ENCODE measurements around the gene LGALS13. TPM values are rescaled to one million over a fixed set of nuclear protein-coding genes. Genes with fewer than 3 reads are reported as not detected.

Gene LGALS13
- total and polyA plus RNA-seq, 8 donors: not detected

DNA sequence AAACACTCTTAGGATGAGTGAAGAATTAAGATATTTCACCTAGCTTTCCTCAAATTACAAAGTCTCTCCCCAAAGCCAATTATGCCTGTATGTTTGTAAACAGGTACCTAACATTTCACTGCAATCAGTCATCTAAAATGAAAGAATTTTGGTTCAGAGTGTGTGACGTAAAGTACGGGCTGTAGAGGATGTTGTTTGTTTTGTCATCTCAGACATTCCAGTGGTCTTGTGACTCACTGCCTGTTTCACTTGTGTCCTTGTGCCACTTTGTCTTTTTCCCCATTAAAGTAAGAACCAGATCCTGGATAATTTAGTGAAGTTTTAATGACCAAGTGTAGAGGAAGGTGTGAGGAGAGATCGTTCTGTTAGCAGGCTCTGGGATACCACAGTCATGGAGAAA is 33.7 kb upstream of the LGALS13 start:
- H3K27ac ChIP-seq: no peak overlapping the region

DNA sequence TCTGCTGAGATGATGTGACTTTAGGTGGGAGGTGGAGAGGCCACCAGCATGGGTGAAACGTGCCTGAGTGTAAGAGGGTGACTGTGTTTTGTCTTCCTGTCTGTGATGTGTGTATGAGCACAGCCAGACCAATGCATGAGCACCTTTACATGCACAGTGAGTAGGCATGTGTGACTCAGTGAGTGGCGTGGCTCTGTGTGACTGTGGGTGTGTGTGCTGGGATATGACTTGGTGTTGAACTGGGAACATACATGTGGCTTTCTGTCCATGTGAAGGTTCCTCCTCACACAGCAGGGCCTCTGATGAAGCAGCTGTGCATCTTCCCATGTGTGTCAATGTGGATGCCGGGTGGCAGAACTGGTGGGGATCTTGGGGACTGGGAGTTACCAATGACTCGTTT is 19.9 kb upstream of the LGALS13 start:
- H3K4me3 ChIP-seq: no peak overlapping the region
- no peak for DNase-seq
- H3K4me1 ChIP-seq: no peaks in the 10 kb centered on the region
- TF ChIP-seq EP300 (IDR thresholded peaks at IDR 0.05) (no peak), POLR2A (IDR thresholded peaks at IDR 0.05) (no peak), POLR2AphosphoS5 (IDR thresholded peaks at IDR 0.05) (no peak)
- TF ChIP-seq, protein P1, sequence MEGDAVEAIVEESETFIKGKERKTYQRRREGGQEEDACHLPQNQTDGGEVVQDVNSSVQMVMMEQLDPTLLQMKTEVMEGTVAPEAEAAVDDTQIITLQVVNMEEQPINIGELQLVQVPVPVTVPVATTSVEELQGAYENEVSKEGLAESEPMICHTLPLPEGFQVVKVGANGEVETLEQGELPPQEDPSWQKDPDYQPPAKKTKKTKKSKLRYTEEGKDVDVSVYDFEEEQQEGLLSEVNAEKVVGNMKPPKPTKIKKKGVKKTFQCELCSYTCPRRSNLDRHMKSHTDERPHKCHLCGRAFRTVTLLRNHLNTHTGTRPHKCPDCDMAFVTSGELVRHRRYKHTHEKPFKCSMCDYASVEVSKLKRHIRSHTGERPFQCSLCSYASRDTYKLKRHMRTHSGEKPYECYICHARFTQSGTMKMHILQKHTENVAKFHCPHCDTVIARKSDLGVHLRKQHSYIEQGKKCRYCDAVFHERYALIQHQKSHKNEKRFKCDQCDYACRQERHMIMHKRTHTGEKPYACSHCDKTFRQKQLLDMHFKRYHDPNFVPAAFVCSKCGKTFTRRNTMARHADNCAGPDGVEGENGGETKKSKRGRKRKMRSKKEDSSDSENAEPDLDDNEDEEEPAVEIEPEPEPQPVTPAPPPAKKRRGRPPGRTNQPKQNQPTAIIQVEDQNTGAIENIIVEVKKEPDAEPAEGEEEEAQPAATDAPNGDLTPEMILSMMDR (IDR thresholded peaks at IDR 0.05): no peak
- no peaks in the 10 kb centered on the region for H3K36me3 ChIP-seq
- H3K27ac ChIP-seq: no peak overlapping the region
- intact Hi-C loops (cut with DNase I; ENCODE audit: low total_unique reads): no loop called here
- peaks cover 0 to 9% (median 3%) of the 10 kb centered on the region in 4 donors for H3K9me3 ChIP-seq
- H3K27me3 ChIP-seq: peaks cover 0 to 13% (median 0%) of the 10 kb centered on the region in 3 donors
- WGBS, 5 donors: 40 to 55% (median 48%) methylated on average over 4 of the region's 4 CpGs

More for the DNA sequence above, 33.7 kb upstream of the LGALS13 start:
- no peak overlapping the region for H3K4me3 ChIP-seq
- peaks cover 0 to 16% (median 10%) of the 10 kb centered on the region in 4 donors for H3K9me3 ChIP-seq
- H3K36me3 ChIP-seq: no peaks in the 10 kb centered on the region
- no peak for DNase-seq
- 35 to 50% (median 46%) methylated on average over 3 of the region's 3 CpGs for WGBS, 5 donors
- peaks cover 0 to 18% (median 0%) of the 10 kb centered on the region in 3 donors for H3K27me3 ChIP-seq
- TF ChIP-seq POLR2AphosphoS5 (IDR thresholded peaks at IDR 0.05): no peak
- TF ChIP-seq EP300 (IDR thresholded peaks at IDR 0.05): no peak
- no peak for TF ChIP-seq POLR2A (IDR thresholded peaks at IDR 0.05)
- TF ChIP-seq, protein P1 (IDR thresholded peaks at IDR 0.05): no peak
- H3K4me1 ChIP-seq: no peaks in the 10 kb centered on the region
- intact Hi-C loops (cut with DNase I; ENCODE audit: low total_unique reads): no loop called here

DNA sequence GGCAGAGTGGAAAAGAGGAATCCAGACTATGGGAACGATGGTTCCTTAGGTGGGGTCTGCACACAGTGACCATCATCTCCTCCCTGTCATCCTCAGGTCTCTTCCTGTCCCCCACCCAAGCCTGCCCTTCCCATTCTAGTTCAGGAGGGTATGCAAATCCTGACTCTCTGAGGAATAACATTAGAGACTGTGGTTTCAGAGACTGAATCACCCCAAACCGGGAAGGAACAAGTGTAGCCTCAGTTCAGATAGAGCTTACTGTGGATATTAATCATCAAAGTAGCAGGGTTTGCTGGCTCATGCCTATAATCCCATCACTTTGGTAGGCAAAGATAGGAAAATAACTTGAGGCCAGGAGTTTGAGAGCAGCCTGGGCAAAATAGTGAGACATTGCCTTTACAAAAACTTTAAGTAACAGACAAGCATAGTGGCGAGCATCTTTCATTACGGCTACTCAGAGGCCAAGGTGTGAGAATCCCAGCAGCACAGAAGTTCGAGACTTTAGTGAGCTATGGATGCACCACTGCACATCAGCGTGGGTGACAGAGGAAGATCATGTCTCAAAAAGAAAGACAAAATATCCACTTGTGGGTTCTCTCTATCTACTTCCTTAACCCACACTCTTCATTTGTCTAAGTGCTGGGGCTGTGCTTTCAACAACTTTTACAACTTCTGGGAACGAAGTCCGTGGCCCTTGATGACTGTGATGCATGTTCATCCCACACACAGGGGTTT is 19.3 kb upstream of the LGALS13 start:
- DNase-seq: no peak
- Histone ChIP-seq H3K36me3 (no peaks in the 10 kb centered on the region), H3K4me1 (no peaks in the 10 kb centered on the region), H3K4me3 (no peak overlapping the region), H3K9me3 (peaks cover 0 to 9% (median 3%) of the 10 kb centered on the region in 4 donors), H3K27me3 (peaks cover 0 to 20% (median 0%) of the 10 kb centered on the region in 3 donors), H3K27ac (no peak overlapping the region)
- TF ChIP-seq POLR2A (IDR thresholded peaks at IDR 0.05) (no peak), POLR2AphosphoS5 (IDR thresholded peaks at IDR 0.05) (no peak), EP300 (IDR thresholded peaks at IDR 0.05) (no peak)
- TF ChIP-seq, protein P1 (IDR thresholded peaks at IDR 0.05): no peak
- 54 to 65% (median 64%) methylated on average over 8 of the region's 8 CpGs for WGBS, 5 donors
- intact Hi-C loops (cut with DNase I; ENCODE audit: low total_unique reads): no loop called here

DNA sequence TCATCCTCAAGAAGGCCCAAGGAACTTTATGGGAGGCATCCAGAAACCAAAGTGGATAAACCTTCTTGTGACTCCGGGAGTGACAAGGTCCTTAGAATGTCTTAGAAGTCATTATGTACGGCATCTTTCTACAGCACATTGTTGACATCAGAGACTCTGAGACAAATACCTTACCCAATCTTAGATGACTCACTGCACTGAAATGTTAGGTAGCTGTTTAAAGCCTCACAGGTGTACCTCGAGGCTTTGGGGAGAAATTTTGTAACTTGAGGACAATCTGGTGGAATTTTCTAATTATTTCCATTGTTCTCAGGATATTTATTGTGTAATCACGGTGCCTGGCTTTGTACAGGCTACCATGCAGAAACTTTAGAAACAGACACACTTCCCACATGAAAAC is 14.8 kb upstream of the LGALS13 start:
- no peaks in the 10 kb centered on the region for H3K4me1 ChIP-seq
- no peaks in the 10 kb centered on the region for H3K9me3 ChIP-seq
- intact Hi-C loops (cut with DNase I; ENCODE audit: low total_unique reads): no loop called here
- H3K36me3 ChIP-seq: no peaks in the 10 kb centered on the region
- TF ChIP-seq POLR2A (IDR thresholded peaks at IDR 0.05): no peak
- no peak for TF ChIP-seq POLR2AphosphoS5 (IDR thresholded peaks at IDR 0.05)
- TF ChIP-seq EP300 (IDR thresholded peaks at IDR 0.05): no peak
- TF ChIP-seq, protein P1 (IDR thresholded peaks at IDR 0.05): no peak
- no peak overlapping the region for H3K27ac ChIP-seq
- WGBS, 5 donors: 54 to 63% (median 57%) methylated on average over 4 of the region's 4 CpGs
- H3K27me3 ChIP-seq: peaks cover 0 to 21% (median 5%) of the 10 kb centered on the region in 3 donors
- no peak overlapping the region for H3K4me3 ChIP-seq
- DNase-seq: no peak

All from stomach (tissue), 9 donors.